ENCODE measurements around the gene ZCCHC8. TPM values are rescaled to one million over a fixed set of nuclear protein-coding genes. Genes with fewer than 3 reads are reported as not detected.
"Not testable (repeated sequence)": the region's sequence is repeated elsewhere in the genome, so short reads cannot be mapped to it uniquely, and the experiment has no call there.

The ZCCHC8 gene
- total RNA-seq, 1 donor from 2014 or later, result 23.5 TPM

DNA sequence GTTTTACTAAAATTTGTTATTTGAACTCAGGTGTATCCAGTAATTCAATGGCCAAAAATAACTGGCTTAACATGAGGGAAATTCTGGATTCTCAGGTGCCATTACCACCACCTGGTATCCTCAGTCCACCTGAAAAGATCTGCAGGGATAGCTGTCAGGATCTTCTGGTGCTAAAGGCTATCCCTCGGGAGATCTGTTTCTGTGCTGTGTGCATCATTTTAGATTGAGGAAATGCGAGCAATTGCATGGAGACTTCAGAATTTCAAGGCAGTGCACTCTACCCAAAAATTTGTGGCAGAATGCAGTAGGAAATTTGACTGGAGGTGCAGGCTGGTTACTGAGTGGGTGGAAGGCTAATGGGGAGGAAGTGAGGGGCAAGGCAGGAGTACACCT, 26.4 kb downstream of the ZCCHC8 start:
- Histone ChIP-seq H3K36me3 (peaks cover 72% of the 10 kb centered on the region), H3K27me3 (ENCODE audit: low read depth) (no peaks in the 10 kb centered on the region), H3K9me3 (no peaks in the 10 kb centered on the region), H3K4me3 (no peak overlapping the region), H3K27ac (no peak overlapping the region), H3K4me1 (peaks cover 5% of the 10 kb centered on the region)
- intact Hi-C loops (cut with DNase I), result loop anchor here (5.0 kb wide), 1 partner anchor 72 kb away; no protein-coding TSS in a partner anchor
- TF ChIP-seq, protein P1, sequence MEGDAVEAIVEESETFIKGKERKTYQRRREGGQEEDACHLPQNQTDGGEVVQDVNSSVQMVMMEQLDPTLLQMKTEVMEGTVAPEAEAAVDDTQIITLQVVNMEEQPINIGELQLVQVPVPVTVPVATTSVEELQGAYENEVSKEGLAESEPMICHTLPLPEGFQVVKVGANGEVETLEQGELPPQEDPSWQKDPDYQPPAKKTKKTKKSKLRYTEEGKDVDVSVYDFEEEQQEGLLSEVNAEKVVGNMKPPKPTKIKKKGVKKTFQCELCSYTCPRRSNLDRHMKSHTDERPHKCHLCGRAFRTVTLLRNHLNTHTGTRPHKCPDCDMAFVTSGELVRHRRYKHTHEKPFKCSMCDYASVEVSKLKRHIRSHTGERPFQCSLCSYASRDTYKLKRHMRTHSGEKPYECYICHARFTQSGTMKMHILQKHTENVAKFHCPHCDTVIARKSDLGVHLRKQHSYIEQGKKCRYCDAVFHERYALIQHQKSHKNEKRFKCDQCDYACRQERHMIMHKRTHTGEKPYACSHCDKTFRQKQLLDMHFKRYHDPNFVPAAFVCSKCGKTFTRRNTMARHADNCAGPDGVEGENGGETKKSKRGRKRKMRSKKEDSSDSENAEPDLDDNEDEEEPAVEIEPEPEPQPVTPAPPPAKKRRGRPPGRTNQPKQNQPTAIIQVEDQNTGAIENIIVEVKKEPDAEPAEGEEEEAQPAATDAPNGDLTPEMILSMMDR (IDR thresholded peaks at IDR 0.05), result no peak
- DNase-seq, result no peak
- no peak for ATAC-seq

DNA sequence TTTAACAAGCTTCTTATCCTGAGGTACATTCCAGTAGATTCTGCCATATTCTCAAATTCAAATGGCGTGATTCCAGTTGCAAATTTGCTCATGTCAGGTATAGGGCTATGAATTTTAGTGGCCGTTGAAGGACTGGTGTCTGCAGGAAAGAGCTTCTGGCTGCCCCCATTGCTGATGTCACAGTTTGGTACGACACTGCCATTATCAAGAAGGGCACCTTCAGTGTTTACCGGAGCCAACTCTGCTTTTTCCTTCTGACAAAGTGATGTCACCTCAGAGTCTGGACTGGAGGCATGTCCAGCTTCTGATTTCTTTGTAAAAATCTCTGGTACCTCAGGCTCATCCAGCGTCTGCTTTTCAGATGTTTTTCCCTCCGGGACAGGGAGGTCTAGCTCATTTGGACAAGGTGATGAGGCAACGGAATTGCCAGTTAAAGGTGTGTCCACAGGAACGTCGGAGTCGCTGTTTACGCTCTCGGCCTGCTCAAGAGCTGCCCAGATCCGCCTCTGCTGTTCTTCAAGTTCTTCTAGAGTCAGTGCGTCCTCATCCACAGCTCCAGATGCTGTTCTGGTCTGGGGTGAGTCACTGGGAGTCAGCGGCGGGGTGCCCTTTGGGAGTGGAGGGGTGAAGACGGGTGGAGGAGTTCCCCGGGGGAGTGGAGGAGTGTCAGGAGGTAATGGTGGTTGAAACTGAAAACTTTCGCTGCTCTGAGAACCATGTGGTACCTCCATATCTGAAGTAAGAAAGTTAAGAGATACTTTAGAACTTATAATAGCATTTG, 27.0 kb downstream of the ZCCHC8 start:
- no peak overlapping the region for H3K27ac ChIP-seq
- DNase-seq (no peak), ATAC-seq (no peak)
- H3K36me3 ChIP-seq, result peaks cover 66% of the 10 kb centered on the region
- TF ChIP-seq, protein P1 (IDR thresholded peaks at IDR 0.05), result no peak
- peaks cover 5% of the 10 kb centered on the region for H3K4me1 ChIP-seq
- no peak overlapping the region for H3K4me3 ChIP-seq
- intact Hi-C loops (cut with DNase I), result loop anchor here (5.0 kb wide), 1 partner anchor 71 kb away; no protein-coding TSS in a partner anchor
- H3K9me3 ChIP-seq, result no peaks in the 10 kb centered on the region
- H3K27me3 ChIP-seq (ENCODE audit: low read depth), result no peaks in the 10 kb centered on the region

DNA sequence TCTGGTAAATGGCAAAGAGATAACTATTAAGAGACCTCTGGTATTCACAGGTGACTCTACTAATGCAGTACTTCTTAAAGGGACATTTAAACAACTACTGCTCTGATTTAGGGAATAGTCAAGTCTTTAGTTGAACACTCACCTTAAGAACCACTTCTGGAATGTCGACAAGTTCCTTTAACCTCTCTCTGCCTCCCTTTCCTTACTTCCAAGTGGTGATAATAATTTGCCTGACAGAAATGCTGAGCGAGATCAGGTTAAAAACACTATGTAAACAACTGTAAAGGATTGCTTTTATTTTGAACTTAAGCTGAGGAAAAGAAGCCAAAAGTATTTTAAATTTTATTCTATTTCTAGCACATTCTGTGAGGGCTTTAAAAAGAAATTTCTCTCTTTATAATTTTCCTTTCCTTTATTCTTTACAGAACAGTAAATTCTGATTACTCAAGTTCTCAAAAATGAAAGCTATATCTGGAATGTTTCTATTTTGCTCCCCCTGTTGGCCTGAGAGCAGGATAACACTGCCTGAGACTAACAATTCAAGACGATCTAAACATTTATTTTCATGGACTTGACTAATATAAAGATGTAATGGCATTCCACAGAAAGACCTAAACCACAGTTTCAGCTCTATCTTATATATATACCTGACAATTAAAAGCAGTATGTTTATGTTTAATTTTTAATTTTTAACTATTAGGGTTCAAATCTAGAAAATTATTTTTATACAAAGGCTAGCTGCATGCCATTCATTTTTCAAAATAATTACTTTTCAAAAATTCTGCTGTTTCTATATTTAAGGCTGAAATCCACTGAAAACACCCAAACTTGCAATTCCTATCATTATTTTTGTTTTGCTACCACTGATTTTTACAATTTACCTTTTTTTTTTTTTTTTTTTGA, 29.2 kb downstream of the ZCCHC8 start:
- H3K27ac ChIP-seq, result peak overlapping the region; percentile 70
- intact Hi-C loops (cut with DNase I), result loop anchor here (5.0 kb wide), 1 partner anchor 69 kb away; no protein-coding TSS in a partner anchor
- no peak for DNase-seq
- H3K4me3 ChIP-seq, result no peak overlapping the region
- TF ChIP-seq, protein P1 (IDR thresholded peaks at IDR 0.05), result peak; percentile 79
- H3K36me3 ChIP-seq, result peaks cover 44% of the 10 kb centered on the region
- ATAC-seq, result peak; percentile 76 to 85
- no peaks in the 10 kb centered on the region for H3K9me3 ChIP-seq
- H3K4me1 ChIP-seq, result peaks cover 5% of the 10 kb centered on the region
- H3K27me3 ChIP-seq (ENCODE audit: low read depth), result no peaks in the 10 kb centered on the region

DNA sequence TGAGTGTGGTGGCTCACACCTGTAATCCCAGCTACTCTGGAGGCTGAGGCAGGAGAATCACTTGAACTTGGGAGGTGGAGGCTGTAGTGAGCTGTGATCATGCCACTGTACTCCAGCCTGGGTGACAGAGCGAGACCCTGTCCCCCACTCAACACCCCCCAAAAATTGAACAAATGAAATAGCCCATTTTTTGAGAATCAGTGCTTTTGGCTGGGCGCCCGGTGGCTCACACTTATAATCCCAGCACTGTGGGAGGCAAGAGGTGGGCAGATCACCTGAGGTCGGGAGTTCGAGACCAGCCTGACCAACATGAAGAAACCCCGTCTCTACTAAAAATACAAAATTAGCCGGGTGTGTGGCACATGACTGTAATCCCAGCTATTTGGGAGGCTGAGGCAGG, 30.2 kb downstream of the ZCCHC8 start:
- not testable (repeated sequence) for ATAC-seq; H3K9me3 ChIP-seq; H3K4me3 ChIP-seq; DNase-seq; H3K4me1 ChIP-seq; H3K27me3 ChIP-seq (ENCODE audit: low read depth)
- intact Hi-C loops (cut with DNase I), result loop anchor here (5.0 kb wide), 1 partner anchor 68 kb away; no protein-coding TSS in a partner anchor
- Histone ChIP-seq H3K27ac (peak overlapping the region; percentile 70), H3K36me3 (peaks cover 34% of the 10 kb centered on the region)

DNA sequence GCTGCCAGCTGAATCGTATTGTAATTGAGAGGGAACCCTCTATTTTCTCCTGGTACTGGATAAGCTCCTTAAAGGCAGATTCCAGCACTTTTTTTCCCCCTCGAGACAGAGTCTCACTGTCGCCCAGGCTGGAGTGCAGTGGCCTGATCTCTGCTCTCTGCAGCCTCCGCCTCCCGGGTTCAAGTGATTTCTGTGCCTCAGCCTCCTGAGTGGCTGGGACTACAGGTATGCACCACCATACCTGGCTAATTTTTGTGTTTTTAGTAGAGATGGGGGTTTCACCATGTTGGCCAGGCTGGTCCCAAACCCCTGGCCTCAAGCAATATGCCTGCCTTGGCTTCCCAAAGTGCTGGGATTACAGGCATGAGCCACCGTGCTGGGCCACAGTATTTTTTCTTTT, 30.9 kb downstream of the ZCCHC8 start:
- H3K27ac ChIP-seq, result not testable (repeated sequence)

DNA sequence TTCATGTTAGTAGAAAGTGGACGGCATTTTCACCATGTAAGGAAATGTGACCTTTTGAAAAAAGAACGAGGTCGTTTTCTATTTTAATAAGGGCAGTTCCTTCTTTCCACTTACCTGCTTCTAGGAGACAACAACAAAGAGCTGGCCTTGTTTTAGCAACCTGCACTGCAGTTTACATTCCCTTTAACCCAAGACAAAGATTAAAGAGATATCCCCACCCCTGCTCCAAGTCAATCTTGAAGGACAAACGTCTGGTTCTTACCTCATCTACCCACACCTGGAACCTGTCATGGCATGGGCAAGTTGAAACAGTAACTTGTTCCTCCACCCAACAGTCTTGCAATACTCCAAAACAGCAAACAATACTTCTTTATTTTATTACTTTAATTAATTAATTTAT, 32.7 kb downstream of the ZCCHC8 start:
- intact Hi-C loops (cut with DNase I), result no loop called here
- no peak for DNase-seq
- no peaks in the 10 kb centered on the region for H3K27me3 ChIP-seq (ENCODE audit: low read depth)
- no peak overlapping the region for H3K4me3 ChIP-seq
- H3K27ac ChIP-seq, result no peak overlapping the region
- ATAC-seq, result no peak
- H3K4me1 ChIP-seq, result peaks cover 12% of the 10 kb centered on the region
- TF ChIP-seq, protein P1 (IDR thresholded peaks at IDR 0.05), result no peak
- peaks cover 9% of the 10 kb centered on the region for H3K36me3 ChIP-seq
- H3K9me3 ChIP-seq, result no peaks in the 10 kb centered on the region

More for the DNA sequence above, 30.9 kb downstream of the ZCCHC8 start:
- H3K4me3 ChIP-seq; ATAC-seq; DNase-seq; H3K4me1 ChIP-seq; H3K9me3 ChIP-seq; H3K27me3 ChIP-seq (ENCODE audit: low read depth): not testable (repeated sequence)
- H3K36me3 ChIP-seq, result peaks cover 27% of the 10 kb centered on the region
- intact Hi-C loops (cut with DNase I), result loop anchor here (5.0 kb wide), 1 partner anchor 68 kb away; no protein-coding TSS in a partner anchor

DNA sequence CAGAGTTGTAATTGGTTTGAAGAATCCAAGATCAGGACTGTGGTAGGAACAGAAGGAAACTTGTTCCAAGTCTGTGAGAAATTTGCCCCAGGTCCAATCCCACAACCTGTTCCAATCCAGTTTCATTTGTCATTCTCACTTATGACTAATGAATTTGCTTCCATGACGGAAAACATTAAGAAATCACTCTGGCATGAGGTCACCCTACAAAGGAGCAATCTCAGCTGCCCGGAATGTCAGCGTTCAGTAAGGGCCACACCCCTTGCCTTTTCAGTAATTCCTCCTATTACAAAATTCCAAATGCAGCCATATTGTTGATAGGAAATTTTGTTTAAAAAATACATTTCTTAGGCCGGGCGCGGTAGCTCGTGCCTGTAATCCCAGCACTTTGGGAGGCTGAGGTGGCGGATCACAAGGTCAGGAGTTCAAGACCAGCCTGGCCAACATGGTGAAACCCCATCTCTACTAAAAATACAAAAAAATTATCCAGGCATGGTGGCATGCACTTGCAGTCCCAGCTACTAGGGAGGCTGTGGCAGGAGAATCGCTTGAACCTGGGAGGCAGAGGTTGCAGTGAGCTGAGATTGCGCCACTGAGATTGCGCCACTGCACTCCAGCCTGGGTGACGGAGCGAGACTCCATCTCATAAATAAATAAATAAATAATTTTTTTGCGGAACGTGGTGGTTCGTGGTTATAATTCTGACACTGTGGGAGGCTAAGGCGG, 36.3 kb downstream of the ZCCHC8 start:
- DNase-seq, result peak; percentile 71
- intact Hi-C loops (cut with DNase I), result not testable (repeated sequence)

More for the DNA sequence above, 36.3 kb downstream of the ZCCHC8 start:
- not testable (repeated sequence) for H3K9me3 ChIP-seq; H3K4me3 ChIP-seq; H3K4me1 ChIP-seq; H3K36me3 ChIP-seq; H3K27me3 ChIP-seq (ENCODE audit: low read depth)
- H3K27ac ChIP-seq, result peak overlapping the region; percentile 56
- ATAC-seq, result peak; percentile 88 to 89
